NT2/D1 (cell line): Measurements from ENCODE around the gene ZEB1.

Experiments used
- DNase-seq: peaks from one replicate; pipeline ENCODE4 v3.0.0-alpha.2; 2011; ENCODE audit warnings: low read depth, low spot score
- H3K27me3 ChIP-seq: 2 replicates; pipeline ENCODE4 v1.6.0; 2011; ENCODE audit warnings: mild to moderate bottlenecking; ENCODE audit not compliant: insufficient read length, insufficient read depth
- H3K36me3 ChIP-seq: 2 replicates; pipeline ENCODE4 v1.6.1; 2011; ENCODE audit warnings: mild to moderate bottlenecking, low read length, mixed read lengths; ENCODE audit not compliant: insufficient read depth, insufficient read length
- H3K4me1 ChIP-seq: 2 replicates; pipeline ENCODE4 v1.5.1; 2011; ENCODE audit not compliant: insufficient read depth, insufficient read length
- H3K4me3 ChIP-seq: 2 replicates; pipeline ENCODE4 v1.5.1; 2011; ENCODE audit warnings: low read depth; ENCODE audit not compliant: insufficient read length
- H3K9ac ChIP-seq: 2 replicates; pipeline ENCODE4 v1.6.0; 2011; ENCODE audit warnings: low read depth; ENCODE audit not compliant: insufficient read length
- H3K9me3 ChIP-seq: 2 replicates; pipeline ENCODE4 v1.5.1; 2011; ENCODE audit warnings: mild to moderate bottlenecking, low read length; ENCODE audit not compliant: insufficient read depth
- SUZ12 ChIP-seq: IDR thresholded peaks from 2 replicates; pipeline ENCODE4 v1.6.1; 2011; ENCODE audit not compliant: insufficient read length, insufficient read depth; ENCODE audit errors: extremely low read depth
- YY1 ChIP-seq: IDR thresholded peaks from 2 replicates; pipeline ENCODE4 v1.6.1; 2011; ENCODE audit not compliant: insufficient read length, insufficient read depth
- ZNF274 ChIP-seq: IDR thresholded peaks from 2 replicates; pipeline ENCODE4 v1.6.1; 2011; ENCODE audit warnings: mild to moderate bottlenecking, low read depth, low read length

ZEB1 gene

GRCh38 chr10:31466313-31466712 is 147.3 kb downstream of the ZEB1 start:
- no peak overlapping the region for H3K4me3 ChIP-seq
- H3K36me3 ChIP-seq, result peaks cover 4% of the 10 kb centered on the region
- H3K9ac ChIP-seq, result no peak overlapping the region
- no peaks in the 10 kb centered on the region for H3K27me3 ChIP-seq
- peaks cover 25% of the 10 kb centered on the region for H3K9me3 ChIP-seq
- no peak for TF ChIP-seq SUZ12
- no peak for TF ChIP-seq ZNF274
- TF ChIP-seq YY1, result no peak
- DNase-seq, result no peak
- no peaks in the 10 kb centered on the region for H3K4me1 ChIP-seq

GRCh38 chr10:31467791-31468535 is 148.9 kb downstream of the ZEB1 start:
- H3K4me3 ChIP-seq, result no peak overlapping the region
- H3K27me3 ChIP-seq, result no peaks in the 10 kb centered on the region
- no peaks in the 10 kb centered on the region for H3K4me1 ChIP-seq
- H3K36me3 ChIP-seq, result peaks cover 4% of the 10 kb centered on the region
- H3K9ac ChIP-seq, result no peak overlapping the region
- peaks cover 25% of the 10 kb centered on the region for H3K9me3 ChIP-seq
- peak; percentile 42 for DNase-seq
- no peak for TF ChIP-seq SUZ12
- TF ChIP-seq YY1, result no peak
- no peak for TF ChIP-seq ZNF274

DNA sequence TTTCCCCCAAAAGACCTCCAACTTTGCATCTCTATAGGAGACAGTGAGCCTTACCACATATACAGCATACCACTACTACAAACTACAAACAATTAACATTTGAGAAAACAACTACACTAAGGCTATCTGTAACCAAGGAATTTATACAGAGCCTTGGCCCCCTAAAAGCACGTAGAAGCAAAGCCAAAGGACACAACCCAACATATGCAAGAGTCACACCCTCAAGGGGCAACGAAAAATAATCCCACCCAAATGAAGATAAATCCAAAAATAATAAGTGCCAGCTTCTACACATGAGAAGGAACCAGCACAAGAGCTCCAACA is 149.5 kb downstream of the ZEB1 start:
- TF ChIP-seq SUZ12, result no peak
- no peak for TF ChIP-seq YY1
- TF ChIP-seq ZNF274, result no peak
- H3K36me3 ChIP-seq, result peaks cover 4% of the 10 kb centered on the region
- H3K4me3 ChIP-seq, result no peak overlapping the region
- H3K4me1 ChIP-seq, result no peaks in the 10 kb centered on the region
- DNase-seq, result no peak
- no peak overlapping the region for H3K9ac ChIP-seq
- no peaks in the 10 kb centered on the region for H3K27me3 ChIP-seq
- peaks cover 25% of the 10 kb centered on the region for H3K9me3 ChIP-seq

GRCh38 chr10:31475519-31475918 is 156.5 kb downstream of the ZEB1 start:
- Histone ChIP-seq H3K4me1 (no peaks in the 10 kb centered on the region), H3K9ac (no peak overlapping the region), H3K9me3 (no peaks in the 10 kb centered on the region), H3K36me3 (no peaks in the 10 kb centered on the region), H3K27me3 (no peaks in the 10 kb centered on the region), H3K4me3 (no peak overlapping the region)
- DNase-seq, result no peak
- TF ChIP-seq SUZ12 (no peak), ZNF274 (no peak), YY1 (no peak)

- Histone ChIP-seq H3K36me3 (no peaks in the 10 kb centered on the region), H3K4me1 (no peaks in the 10 kb centered on the region)
Observed at GRCh38 chr10:31476088-31476487, 157.1 kb downstream of the ZEB1 start.

DNA sequence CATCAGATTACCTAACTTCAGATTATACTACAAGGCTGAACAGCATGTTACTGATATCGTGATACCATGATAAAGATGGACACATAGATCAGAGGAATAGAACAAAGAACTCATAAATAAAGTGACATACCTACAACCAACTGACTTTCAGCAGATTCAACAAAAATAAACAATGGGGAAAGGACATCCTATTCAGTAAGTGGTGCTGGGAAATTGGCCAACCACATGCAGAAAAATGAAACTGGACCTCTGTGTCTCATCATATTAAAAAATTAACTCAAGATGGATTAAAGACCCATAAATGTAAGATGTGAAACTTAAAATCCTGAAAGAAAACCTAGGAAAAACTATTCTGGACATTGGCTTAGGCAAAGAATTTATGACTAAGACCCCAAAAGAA is 158.6 kb downstream of the ZEB1 start:
- Histone ChIP-seq H3K4me1 (no peaks in the 10 kb centered on the region), H3K9me3 (no peaks in the 10 kb centered on the region), H3K9ac (no peak overlapping the region), H3K36me3 (no peaks in the 10 kb centered on the region), H3K27me3 (no peaks in the 10 kb centered on the region), H3K4me3 (no peak overlapping the region)
- TF ChIP-seq ZNF274 (no peak), YY1 (no peak), SUZ12 (no peak)
- DNase-seq, result no peak

More at GRCh38 chr10:31476088-31476487, 157.1 kb downstream of the ZEB1 start:
- no peak overlapping the region for H3K4me3 ChIP-seq
- no peak for DNase-seq
- TF ChIP-seq SUZ12 (no peak), YY1 (no peak), ZNF274 (no peak)
- no peaks in the 10 kb centered on the region for H3K9me3 ChIP-seq
- no peak overlapping the region for H3K9ac ChIP-seq
- no peaks in the 10 kb centered on the region for H3K27me3 ChIP-seq

DNA sequence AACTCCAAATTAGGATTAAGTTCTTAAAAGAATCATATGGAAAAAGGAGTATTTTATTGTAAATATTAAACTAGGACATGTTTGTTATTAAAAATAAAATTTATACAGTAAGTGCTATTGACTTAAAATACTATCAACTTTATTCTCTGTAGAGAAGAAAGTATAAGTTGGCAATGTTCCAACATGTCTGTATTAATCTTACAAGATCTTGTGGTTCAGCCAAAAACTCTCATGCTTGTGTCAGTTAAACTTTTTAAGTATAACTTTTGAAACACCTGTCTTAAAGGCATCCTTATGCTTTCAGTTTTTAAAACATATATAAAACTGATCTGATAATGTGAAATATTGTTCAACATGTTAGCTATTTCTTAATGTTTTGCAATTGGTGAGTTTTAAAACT is 160.7 kb downstream of the ZEB1 start:
- TF ChIP-seq ZNF274, result no peak
- TF ChIP-seq YY1, result no peak
- no peak for TF ChIP-seq SUZ12
- no peak for DNase-seq

More for the DNA sequence above, 160.7 kb downstream of the ZEB1 start:
- no peaks in the 10 kb centered on the region for H3K27me3 ChIP-seq
- H3K4me3 ChIP-seq, result no peak overlapping the region
- H3K9ac ChIP-seq, result no peak overlapping the region
- H3K9me3 ChIP-seq, result no peaks in the 10 kb centered on the region
- no peaks in the 10 kb centered on the region for H3K4me1 ChIP-seq
- H3K36me3 ChIP-seq, result no peaks in the 10 kb centered on the region
